PFSK-1 (cell line): ENCODE results near the gene LRRC7. TPM values are rescaled to one million over a fixed set of nuclear protein-coding genes. Genes with fewer than 3 reads are reported as not detected.

Experiments used
- FOXP2 ChIP-seq: optimal IDR thresholded peaks from 2 replicates; pipeline ENCODE3; 2011; ENCODE audit warnings: borderline replicate concordance, control low read depth, inconsistent platforms; ENCODE audit not compliant: insufficient read depth; ENCODE audit errors: extremely low read length, extremely low read depth
- POLR2AphosphoS5 ChIP-seq: IDR thresholded peaks from 2 replicates; pipeline ENCODE4 v1.6.1; 2012; ENCODE audit warnings: low read depth, mild to moderate bottlenecking, control low read depth, low read length, moderate library complexity
- REST ChIP-seq, 2 experiments: IDR thresholded peaks; 2 replicates each; pipeline versions ENCODE4 v1.6.1 to v1.8.0; 2011 to 2012; ENCODE audit warnings: low read depth in 2 of 2, low read length in 2 of 2, control low read depth in 1 of 2, inconsistent platforms in 1 of 2, mild to moderate bottlenecking in 1 of 2, moderate library complexity in 1 of 2; ENCODE audit not compliant: insufficient read depth in 1 of 2
- SIN3A ChIP-seq: IDR thresholded peaks from 2 replicates; pipeline ENCODE4 v1.6.1; 2012; ENCODE audit warnings: mild to moderate bottlenecking, low read length, moderate library complexity, borderline replicate concordance; ENCODE audit not compliant: insufficient read depth
- TAF1 ChIP-seq: IDR thresholded peaks from 2 replicates; pipeline ENCODE4 v1.6.1; 2012; ENCODE audit warnings: low read length, control low read depth, borderline replicate concordance; ENCODE audit not compliant: insufficient read depth
- polyA plus RNA-seq: library from polyadenylated mRNA; unstranded; fragments of >200 nt; gene quantifications from one replicate; pipeline ENCODE4 v1.2.1, GENCODE V29; 2012; ENCODE audit warnings: low read depth, missing spikeins; ENCODE audit not compliant: insufficient read length

LRRC7 gene
- 0.50 TPM for polyA plus RNA-seq

GRCh38 chr1:69567652-69568420 lies at the start of gene LRRC7:
Gene LRRC7, plus strand, starts transcription at chr1:69567922. Its CDS starts 718 bp downstream, at chr1:69568640.
- TF ChIP-seq FOXP2 = no peak
- TF ChIP-seq SIN3A = 0 out of 2 replicates have a peak, but pooled peaks have one; percentile 35
- no peak for TF ChIP-seq POLR2AphosphoS5
- TF ChIP-seq REST (IDR thresholded peaks at IDR 0.05; ENCODE audit: insufficient read depth in 1 of 2, low read depth in 2 of 2, low read length in 2 of 2) = no peak
- no peak for TF ChIP-seq TAF1

GRCh38 chr1:69519006-69519405 lies 48.7 kb upstream of the LRRC7 start:
- TF ChIP-seq SIN3A = no peak
- TF ChIP-seq TAF1 = no peak
- TF ChIP-seq FOXP2 = no peak
- no peak for TF ChIP-seq REST (IDR thresholded peaks at IDR 0.05; ENCODE audit: insufficient read depth in 1 of 2, low read depth in 2 of 2, low read length in 2 of 2)
- no peak for TF ChIP-seq POLR2AphosphoS5

GRCh38 chr1:69520326-69520725 lies 47.4 kb upstream of the LRRC7 start:
- TF ChIP-seq REST (IDR thresholded peaks at IDR 0.05; ENCODE audit: insufficient read depth in 1 of 2, low read depth in 2 of 2, low read length in 2 of 2) (no peak), FOXP2 (no peak), POLR2AphosphoS5 (no peak), SIN3A (no peak), TAF1 (no peak)

- TF ChIP-seq SIN3A = no peak
- no peak for TF ChIP-seq TAF1
- no peak for TF ChIP-seq POLR2AphosphoS5
- TF ChIP-seq FOXP2 = no peak
- TF ChIP-seq REST (IDR thresholded peaks at IDR 0.05; ENCODE audit: insufficient read depth in 1 of 2, low read depth in 2 of 2, low read length in 2 of 2) = no peak
Measured at GRCh38 chr1:69523032-69523431, 44.7 kb upstream of the LRRC7 start.

GRCh38 chr1:69523461-69523860 lies 44.3 kb upstream of the LRRC7 start:
- TF ChIP-seq SIN3A (no peak), FOXP2 (no peak), TAF1 (no peak), REST (IDR thresholded peaks at IDR 0.05; ENCODE audit: insufficient read depth in 1 of 2, low read depth in 2 of 2, low read length in 2 of 2) (no peak), POLR2AphosphoS5 (no peak)
